GM15510 (cell line): Measurements from ENCODE around the gene PRICKLE2.

Source experiments
- POLR2A ChIP-seq: IDR thresholded peaks from 3 replicates; pipeline ENCODE4 v1.6.1; 2011; ENCODE audit warnings: borderline replicate concordance; ENCODE audit not compliant: insufficient read length; ENCODE audit errors: extremely low read depth

The PRICKLE2 gene, protein sequence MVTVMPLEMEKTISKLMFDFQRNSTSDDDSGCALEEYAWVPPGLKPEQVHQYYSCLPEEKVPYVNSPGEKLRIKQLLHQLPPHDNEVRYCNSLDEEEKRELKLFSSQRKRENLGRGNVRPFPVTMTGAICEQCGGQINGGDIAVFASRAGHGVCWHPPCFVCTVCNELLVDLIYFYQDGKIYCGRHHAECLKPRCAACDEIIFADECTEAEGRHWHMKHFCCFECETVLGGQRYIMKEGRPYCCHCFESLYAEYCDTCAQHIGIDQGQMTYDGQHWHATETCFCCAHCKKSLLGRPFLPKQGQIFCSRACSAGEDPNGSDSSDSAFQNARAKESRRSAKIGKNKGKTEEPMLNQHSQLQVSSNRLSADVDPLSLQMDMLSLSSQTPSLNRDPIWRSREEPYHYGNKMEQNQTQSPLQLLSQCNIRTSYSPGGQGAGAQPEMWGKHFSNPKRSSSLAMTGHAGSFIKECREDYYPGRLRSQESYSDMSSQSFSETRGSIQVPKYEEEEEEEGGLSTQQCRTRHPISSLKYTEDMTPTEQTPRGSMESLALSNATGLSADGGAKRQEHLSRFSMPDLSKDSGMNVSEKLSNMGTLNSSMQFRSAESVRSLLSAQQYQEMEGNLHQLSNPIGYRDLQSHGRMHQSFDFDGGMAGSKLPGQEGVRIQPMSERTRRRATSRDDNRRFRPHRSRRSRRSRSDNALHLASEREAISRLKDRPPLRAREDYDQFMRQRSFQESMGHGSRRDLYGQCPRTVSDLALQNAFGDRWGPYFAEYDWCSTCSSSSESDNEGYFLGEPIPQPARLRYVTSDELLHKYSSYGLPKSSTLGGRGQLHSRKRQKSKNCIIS

DNA sequence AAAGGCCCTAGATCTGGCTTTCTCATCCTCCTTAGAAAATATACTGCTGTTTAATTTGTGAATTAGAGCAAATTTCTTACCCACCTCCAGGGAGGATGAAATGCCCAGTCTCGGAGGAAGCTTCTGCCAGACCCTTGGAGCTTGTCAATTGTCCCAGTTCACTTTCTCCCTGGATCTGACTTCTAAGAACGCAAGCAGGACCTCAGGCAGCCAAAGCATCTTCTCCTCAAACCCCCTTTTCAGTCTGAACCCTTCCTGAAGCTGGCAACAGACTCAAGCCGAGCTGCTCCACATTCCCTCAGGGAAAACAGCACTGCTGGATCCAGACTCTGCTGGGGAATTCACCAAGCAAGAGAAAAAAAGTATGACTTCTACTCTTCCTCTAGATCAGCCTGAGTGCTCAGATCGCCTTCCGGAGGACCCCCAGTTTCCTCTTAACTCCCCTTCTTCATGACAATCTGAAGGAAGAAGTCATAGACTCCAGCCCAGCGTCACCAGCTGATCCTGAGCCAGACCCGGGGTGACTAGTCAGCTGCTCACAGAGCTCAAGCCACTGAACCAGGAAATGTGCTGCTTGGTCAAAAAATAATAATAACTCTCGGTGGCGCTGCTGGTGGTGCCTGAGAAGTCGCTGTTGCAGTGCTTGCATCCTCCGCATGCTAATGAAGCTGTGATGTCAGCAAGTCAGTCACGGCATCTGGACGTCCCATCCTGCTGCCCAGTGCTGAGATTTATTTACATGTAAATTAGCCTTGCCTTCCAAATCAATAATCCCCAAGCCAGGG is at the start of gene PRICKLE2:
TSS of gene PRICKLE2 (minus strand) at position 641 of the 785 bp plus-strand sequence. CDS start 26,539 bp downstream, outside the sequence.
- no peak for TF ChIP-seq POLR2A

DNA sequence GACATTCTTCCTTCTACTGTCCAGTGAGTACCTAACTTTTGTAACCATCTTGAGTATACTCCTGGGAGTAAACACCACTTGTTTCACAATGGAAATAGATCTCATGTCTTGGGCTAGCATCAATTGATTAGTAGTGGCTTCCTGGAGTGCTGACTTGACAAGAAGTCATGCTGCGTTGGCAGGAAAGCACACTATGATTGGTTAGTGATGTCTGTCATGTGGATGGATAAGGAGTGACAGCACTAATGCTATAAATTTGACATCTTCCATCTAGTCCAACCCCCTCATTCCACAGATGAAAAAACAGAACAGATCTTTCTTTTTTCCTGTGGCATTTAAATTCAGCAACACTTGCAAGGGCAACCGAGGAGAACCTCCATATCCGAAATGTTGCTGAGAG is 47.6 kb upstream of the PRICKLE2 start:
- TF ChIP-seq POLR2A, result no peak

DNA sequence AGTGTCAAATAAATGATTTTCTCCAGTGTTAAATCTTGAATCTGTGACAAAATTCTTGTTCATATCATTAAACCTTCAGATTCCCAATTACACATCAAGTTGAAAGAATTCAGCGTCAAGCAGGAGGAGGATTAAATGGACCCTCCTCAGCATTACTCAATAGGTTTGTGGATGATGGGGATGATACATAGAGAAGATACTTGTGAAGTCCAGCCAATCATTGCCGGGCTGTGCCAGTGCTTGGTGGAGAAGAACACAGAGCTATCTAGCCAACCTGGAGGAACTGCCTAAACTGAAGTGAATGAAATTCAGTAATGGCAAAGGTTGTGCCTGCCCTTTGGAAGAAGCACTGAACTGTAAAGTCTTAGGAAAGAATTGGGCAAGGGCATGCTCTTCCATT is 47.0 kb upstream of the PRICKLE2 start:
- no peak for TF ChIP-seq POLR2A

DNA sequence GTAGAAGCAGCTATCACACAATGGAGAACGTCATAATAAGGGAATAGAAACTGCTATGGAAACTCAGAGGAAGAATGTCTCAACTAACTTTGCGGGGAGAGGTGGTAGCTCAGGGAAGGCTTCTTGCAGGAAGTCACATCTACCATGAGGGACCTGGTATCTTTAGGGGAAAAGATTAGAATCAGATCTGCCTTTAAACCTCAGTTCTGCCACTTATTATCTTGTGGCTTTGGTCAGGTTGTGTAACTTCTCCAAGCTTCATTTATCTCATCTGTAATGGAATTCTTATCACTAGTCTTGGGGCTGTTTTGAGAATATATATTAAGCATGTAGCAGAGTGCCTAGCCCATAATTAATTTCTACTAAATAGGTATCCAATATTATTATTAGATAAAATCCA is 46.4 kb upstream of the PRICKLE2 start:
- no peak for TF ChIP-seq POLR2A

DNA sequence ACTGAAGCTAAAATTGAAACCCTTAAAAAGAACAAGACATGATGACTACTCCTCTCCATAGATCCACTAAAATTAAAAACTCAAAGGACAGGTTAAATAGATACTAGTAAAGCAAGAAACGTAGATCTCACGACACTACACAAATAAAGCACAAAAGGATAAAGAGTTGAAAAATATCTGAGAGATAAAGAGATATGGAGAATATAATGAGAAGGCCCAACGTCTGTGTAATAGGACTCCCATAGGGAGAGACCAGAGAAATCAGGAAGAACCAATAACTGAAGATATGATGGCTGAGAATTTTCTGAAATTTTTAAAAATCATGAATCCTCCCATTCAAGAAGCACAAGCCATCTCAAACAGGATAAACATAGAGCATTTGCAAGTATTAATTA is 45.6 kb upstream of the PRICKLE2 start:
- no peak for TF ChIP-seq POLR2A

DNA sequence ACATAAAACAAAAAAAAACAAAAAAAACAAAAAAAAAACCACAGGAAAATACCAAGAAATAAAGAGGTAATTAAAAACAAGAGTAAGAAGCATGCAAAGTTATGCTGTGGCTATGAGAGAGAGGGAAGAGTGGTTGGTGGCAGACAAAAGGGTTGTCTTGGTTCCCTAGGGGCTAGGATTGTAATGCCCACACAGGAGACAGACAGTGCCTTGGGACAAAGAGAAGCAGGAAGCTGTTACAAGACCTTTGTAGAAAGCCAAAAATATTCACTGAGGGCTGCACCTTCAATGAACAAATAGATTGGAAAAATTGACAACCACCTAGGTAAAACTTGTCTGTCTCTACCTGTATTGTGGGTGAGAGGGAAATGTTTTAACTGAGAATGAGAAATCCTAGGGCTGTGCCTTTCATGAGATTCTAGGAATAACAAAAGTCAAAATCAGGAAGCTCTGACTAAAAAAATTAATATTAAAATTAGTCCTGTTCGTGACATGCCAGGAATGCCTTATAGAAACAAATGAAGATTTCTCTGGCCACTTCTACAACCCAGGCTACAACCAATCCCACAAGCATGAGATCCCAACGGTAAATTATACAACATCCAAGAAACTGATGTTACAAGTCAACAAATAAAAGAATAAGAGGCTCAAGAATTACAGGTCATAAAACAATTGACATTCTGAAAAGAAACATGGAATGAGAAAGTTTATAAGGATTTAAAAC is 45.0 kb upstream of the PRICKLE2 start:
- TF ChIP-seq POLR2A, result no peak

DNA sequence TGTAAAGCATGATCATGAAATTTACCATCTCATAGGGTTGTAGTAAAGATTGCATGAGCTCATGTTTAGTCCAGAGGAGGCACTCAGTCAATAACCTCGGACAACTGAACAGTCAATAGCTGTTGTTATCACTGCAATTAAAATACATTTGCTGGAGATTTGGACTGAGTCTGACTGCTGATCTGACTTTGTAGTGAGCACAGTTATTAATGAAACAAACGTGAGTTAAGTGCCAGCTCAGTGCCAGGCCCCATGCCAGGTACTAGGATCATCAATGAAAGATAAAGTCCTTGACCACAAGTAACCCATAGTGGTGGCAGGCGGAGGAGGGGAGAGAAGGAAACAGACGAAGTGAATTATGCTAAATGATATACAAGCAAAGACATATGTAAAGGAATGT is 43.7 kb upstream of the PRICKLE2 start:
- no peak for TF ChIP-seq POLR2A

DNA sequence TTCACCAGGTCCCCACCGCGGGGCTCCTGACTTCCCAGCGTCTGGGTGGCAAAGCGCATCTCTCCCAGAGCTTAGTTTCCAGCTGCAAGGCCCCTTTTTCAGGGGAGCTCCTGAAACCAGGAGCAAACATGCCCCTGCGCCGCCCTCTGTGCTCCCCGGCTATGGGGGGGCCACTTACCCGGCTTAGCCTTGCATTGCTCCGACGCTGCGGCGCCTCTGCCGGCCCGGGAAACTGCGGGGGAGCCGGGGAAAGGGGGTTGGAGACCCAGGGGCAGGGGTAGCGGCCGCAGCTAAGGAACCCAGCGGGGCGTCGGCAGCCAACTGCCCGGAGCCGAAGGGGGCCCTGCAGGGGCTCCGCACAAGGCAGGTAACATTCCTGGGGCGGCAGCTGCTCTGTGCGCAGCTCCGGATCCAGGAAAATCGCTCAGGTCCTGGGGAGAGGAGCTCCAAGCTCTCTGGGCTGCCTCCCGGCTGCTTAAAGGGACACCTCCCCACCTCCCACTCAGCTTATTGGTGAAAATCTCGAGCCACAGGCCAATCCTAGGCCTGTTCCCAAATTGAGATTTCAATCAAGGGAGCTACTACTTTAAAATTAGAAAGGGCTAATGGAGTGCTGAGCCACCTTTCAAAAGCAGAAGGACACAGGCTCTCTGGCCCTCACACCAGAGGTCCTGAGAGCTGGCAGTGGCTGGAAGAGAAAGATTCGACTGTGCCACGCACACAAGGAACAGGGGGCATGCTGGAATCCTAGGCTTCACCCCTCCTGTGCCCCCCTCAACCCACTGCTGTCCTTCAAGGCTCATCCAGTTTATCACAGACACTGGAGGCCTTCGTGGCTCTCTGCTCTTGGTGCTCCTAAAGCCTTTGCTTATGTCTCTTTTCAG is 42.7 kb upstream of the PRICKLE2 start:
- TF ChIP-seq POLR2A, result no peak

DNA sequence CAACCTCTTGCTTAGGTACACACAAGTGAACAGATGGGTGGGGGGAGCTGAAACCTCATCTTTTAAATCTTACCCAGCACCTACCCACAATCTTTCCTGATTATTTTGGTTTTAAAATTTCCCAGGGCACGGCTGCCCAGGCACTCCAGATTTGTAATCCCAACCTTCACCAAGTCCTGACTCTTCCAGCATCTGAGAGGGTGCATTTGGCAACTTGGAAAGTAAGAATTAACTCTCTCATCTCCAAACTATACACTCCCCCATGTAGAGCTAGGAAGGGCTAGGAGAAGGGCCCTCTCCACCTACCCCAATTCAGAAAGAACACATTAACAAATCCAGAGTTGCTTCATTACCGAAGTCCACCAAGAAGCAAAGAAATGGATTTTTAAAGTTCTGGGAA is 41.7 kb upstream of the PRICKLE2 start:
- TF ChIP-seq POLR2A, result no peak

DNA sequence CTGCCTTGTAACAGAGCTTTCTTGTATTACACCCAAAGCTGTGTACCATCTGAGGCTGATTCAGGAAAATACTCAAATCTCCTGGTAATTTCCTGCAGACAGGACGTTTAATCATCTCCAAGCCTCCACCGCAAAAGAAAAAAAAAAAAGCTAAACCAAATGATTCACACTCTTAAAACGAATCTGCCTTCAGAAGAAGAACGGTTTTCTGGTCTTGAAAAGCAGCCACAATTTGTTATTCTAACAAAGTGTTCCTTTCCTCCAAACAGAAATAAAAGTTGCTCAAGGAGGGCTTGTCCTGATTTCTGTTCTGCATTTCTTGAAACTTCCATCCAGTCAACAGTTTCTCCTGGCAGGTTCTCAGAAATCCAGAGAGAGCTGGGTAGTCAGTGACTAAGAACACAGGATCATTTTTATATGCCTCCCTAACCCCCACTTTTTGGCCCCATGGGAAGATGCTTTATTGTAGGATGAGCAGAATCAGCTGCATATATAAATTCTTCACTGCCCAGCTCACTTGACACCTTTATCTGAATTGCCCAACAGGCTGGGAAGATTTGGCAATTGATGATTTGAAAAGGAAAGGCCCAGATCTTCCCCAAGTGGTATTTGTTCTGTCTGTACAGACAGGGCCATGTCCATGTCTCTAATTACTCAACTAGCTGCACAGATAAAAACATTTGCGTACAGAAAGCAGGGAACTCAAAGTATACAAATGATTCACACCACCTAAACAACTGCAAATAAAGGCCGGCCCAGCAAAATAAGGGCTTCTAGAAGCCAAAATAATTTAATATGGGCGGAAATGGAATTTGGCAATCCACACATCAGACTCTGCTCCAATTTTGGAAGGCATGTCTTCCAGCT is 41.0 kb upstream of the PRICKLE2 start:
- TF ChIP-seq POLR2A, result no peak

DNA sequence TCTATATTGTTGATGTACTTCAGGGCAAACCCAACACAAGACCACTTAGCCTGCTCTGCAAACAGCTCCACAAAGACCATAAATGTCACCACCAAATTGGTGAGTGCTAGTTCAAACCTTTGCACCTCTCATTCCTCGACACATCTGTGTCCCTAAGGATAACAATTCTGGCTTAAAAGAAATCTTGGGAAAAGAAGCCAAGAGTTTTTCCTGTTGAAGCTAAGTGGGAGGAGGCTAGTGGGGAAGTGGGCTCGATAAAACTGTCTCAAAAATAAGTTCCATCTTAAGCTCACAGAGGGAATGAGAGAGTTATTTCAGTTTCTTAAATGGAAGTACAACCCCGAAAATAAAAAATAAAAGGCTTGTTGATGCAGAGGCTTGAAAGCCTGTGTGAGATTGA is 40.4 kb upstream of the PRICKLE2 start:
- TF ChIP-seq POLR2A, result no peak

DNA sequence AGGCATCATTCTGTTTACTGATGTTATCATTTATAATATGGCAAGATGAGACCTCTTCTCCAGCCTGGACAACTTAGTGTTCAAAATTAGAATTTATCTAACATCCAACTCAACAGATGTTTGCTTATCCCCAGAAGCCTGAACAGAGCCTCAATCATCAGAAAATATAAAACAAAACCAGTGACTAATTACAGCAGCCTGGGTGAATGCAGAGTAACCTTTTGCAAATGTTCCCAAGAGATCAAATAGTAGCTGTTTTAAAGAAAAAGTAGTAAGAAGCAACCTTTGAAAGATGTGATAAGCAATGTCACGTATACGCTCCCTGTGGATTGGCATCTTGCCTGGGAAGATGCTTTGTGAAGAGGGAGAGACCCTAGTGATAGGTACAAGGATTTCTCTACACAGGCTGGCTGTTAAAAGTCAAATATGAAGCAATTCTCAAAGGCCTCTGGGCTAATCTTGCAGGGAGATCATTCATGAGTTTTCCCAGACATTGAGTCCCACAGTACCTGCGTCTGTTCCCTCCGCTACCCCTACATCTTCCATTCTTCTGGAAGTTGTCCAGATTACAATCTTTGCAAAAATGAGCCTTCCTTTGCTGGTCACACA is 39.3 kb upstream of the PRICKLE2 start:
- no peak for TF ChIP-seq POLR2A
